ES-I3 (cell line): Measurements from ENCODE around the gene ADRA1B.
"Not testable (repeated sequence)": the region's sequence is repeated elsewhere in the genome, so short reads cannot be mapped to it uniquely, and the experiment has no call there.

Experiments used
- H3K36me3 ChIP-seq: 2 replicates; pipeline ENCODE4 v1.6.1; 2013; ENCODE audit warnings: mild to moderate bottlenecking, low read length, control low read depth, moderate library complexity; ENCODE audit not compliant: insufficient read depth
- H3K4me1 ChIP-seq: 2 replicates; pipeline ENCODE4 v1.6.1; 2013; ENCODE audit warnings: mild to moderate bottlenecking, control low read depth, low read length; ENCODE audit not compliant: insufficient read depth
- H3K9ac ChIP-seq: 2 replicates; pipeline ENCODE4 v1.6.1; 2013; ENCODE audit warnings: low read depth, mild to moderate bottlenecking, low read length, moderate library complexity
- H3K9me3 ChIP-seq: 2 replicates; pipeline ENCODE4 v1.6.1; 2013; ENCODE audit warnings: mild to moderate bottlenecking, low read length, moderate library complexity; ENCODE audit not compliant: control insufficient read depth, insufficient read depth

Gene ADRA1B

GRCh38 chr5:159955056-159955624 is 38.9 kb downstream of the ADRA1B start:
- no peaks in the 10 kb centered on the region for H3K9me3 ChIP-seq
- H3K36me3 ChIP-seq, result no peaks in the 10 kb centered on the region
- no peak overlapping the region for H3K9ac ChIP-seq
- H3K4me1 ChIP-seq, result no peaks in the 10 kb centered on the region

- Histone ChIP-seq H3K9me3 (no peaks in the 10 kb centered on the region), H3K4me1 (no peaks in the 10 kb centered on the region), H3K9ac (no peak overlapping the region), H3K36me3 (no peaks in the 10 kb centered on the region)
Observed at GRCh38 chr5:159956074-159956473, 39.8 kb downstream of the ADRA1B start.

DNA sequence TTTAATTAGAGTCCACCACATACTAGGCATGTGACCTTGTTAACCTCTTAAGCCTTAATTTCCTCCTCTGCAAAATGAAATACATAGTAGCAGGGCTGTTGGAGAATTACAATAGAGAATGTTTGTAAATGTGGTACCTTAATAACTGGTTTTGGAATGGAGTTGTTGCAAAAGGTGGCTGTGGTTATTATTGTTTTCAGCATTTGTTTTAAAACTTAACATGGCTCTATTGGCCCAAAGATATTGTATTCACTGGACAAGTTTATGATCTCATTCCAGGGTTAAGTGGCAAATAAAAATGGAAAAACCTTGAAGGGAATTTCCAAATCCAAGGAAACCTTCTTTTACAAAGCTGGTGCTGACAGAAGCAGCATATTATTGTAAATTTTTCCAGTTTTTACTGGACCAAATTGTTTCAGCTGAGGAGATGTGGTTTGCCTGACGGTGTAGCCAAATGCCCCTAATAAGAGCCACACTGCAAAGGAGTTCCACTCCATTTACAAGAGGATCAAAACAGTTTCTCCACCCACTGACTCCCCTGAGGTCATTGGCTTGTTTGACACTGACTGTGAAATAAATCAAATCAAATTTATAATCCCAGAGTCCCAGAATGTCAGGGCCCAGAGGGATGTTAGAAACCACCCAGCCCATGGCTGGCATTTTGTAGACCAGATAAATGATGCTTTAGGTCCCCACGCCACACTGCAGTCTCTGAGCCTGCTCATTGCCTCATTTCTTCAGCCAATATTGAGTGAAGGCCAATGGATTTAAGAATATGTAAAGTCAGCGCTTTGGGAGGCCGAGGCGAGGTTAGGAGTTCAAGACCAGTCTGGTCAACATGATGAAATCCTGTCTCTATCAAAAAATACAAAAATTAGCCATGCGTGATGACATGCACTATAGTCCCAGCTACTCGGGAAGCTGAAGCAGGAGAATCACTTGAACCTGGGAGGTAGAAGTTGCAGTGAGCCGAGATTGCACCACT is 45.2 kb downstream of the ADRA1B start:
- Histone ChIP-seq H3K4me1 (no peaks in the 10 kb centered on the region; the same call in 1 of the 2 replicates), H3K36me3 (no peaks in the 10 kb centered on the region), H3K9ac (no peak overlapping the region), H3K9me3 (no peaks in the 10 kb centered on the region)

- H3K4me1 ChIP-seq, result no peaks in the 10 kb centered on the region; the same call in 1 of the 2 replicates
- no peak overlapping the region for H3K9ac ChIP-seq
- H3K36me3 ChIP-seq, result no peaks in the 10 kb centered on the region
- no peaks in the 10 kb centered on the region for H3K9me3 ChIP-seq
Observed at GRCh38 chr5:159962214-159962613, 45.9 kb downstream of the ADRA1B start.

DNA sequence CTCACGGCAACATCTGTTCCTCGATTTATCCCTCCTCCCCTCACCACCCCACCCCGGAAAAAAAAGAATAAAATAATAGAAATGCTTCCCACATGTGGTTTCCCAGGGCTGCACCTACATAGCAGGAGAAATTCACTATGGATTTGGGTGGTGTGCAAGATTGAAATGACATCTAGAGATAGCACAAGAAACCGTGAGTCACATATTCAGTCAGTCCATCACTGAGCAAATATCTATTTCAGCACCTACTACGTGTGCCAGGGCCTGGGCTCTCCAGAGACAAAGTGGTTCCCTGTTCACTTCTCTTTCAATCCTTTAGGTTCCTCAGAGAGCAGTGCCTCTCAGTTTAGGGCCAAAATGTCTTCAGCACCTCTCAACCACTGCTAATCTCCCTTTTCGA is 47.7 kb downstream of the ADRA1B start:
- no peaks in the 10 kb centered on the region for H3K9me3 ChIP-seq
- H3K4me1 ChIP-seq, result no peaks in the 10 kb centered on the region; the same call in 1 of the 2 replicates
- no peak overlapping the region for H3K9ac ChIP-seq
- no peaks in the 10 kb centered on the region for H3K36me3 ChIP-seq

DNA sequence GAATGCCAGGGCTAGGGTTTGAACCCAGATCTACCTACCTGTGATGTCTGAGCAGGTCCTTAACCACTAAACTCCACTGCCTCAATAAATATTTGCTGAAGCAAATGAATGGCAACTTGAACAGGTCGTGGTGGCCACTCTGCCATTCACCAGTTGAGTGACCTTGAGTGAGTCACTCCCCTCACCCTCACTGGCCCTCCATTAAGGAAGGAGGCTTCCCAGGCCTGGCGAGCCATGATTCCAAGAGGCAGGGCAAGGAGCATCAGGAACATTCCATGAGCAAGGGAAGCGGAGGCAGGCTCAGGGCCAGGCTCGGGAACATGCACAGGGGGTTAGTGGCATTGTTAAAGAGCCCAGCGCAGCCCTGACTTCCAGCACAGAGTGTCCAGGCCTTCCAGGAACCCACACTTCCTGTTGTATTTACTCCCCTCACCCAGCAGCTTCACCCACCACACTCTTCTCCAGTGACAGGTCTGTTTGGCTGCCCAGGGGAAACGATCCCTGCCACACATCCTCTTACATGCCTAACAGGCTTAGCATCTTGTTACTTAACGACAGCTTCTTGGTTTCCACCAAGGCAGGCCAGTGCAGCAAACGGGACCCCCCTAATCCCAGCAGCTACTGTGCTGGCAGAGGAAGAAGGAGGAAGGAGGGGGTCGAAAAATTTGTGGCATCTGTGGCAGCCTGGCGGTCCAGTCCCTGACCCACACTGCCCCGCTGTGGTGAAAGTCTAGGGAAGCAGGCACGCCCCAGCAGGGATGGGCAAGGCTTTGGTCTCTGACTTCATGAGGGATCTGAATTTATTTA is 49.0 kb downstream of the ADRA1B start:
- Histone ChIP-seq H3K36me3 (no peaks in the 10 kb centered on the region), H3K4me1 (no peaks in the 10 kb centered on the region; the same call in 1 of the 2 replicates), H3K9me3 (no peaks in the 10 kb centered on the region), H3K9ac (no peak overlapping the region)

- H3K36me3 ChIP-seq, H3K4me1 ChIP-seq, H3K9me3 ChIP-seq, H3K9ac ChIP-seq: not testable (repeated sequence)
Observed at GRCh38 chr5:159965838-159966128, 49.5 kb downstream of the ADRA1B start.

DNA sequence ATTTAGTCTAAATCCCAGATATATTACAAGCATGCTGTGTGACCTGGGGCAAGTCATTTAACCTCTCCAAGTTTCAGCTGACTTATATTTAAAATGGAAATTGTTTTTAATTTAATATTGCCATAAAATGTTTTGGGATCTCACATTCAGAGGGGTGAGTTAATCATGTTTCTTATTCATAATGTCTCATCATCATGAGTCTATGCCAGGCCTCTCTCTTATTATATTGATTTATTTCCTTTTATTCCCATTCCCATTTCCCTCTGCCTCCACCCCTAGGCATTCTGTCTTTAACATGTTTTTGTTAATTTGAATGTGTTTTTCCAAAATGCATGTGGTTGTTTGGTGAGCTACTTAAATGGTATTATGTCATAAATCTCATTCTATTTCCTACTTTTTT is 53.7 kb downstream of the ADRA1B start:
- H3K36me3 ChIP-seq, result no peaks in the 10 kb centered on the region
- H3K4me1 ChIP-seq, result peaks cover 4% of the 10 kb centered on the region
- no peaks in the 10 kb centered on the region for H3K9me3 ChIP-seq
- H3K9ac ChIP-seq, result no peak overlapping the region

GRCh38 chr5:159971038-159971437 is 54.8 kb downstream of the ADRA1B start:
- Histone ChIP-seq H3K4me1 (peaks cover 4% of the 10 kb centered on the region), H3K9ac (no peak overlapping the region), H3K36me3 (no peaks in the 10 kb centered on the region), H3K9me3 (no peaks in the 10 kb centered on the region)

GRCh38 chr5:159971514-159971913 is 55.2 kb downstream of the ADRA1B start:
- Histone ChIP-seq H3K36me3 (no peaks in the 10 kb centered on the region), H3K9ac (peak overlapping the region; percentile 62; the same call in 1 of the 2 replicates), H3K9me3 (no peaks in the 10 kb centered on the region), H3K4me1 (peaks cover 4% of the 10 kb centered on the region)

- Histone ChIP-seq H3K9ac (peak overlapping the region; percentile 62), H3K36me3 (no peaks in the 10 kb centered on the region), H3K9me3 (no peaks in the 10 kb centered on the region), H3K4me1 (peaks cover 4% of the 10 kb centered on the region)
Observed at GRCh38 chr5:159971931-159972461, 55.7 kb downstream of the ADRA1B start.

- Histone ChIP-seq H3K9ac (peak overlapping the region; percentile 14; the same call in 1 of the 2 replicates), H3K4me1 (peaks cover 4% of the 10 kb centered on the region), H3K9me3 (no peaks in the 10 kb centered on the region), H3K36me3 (no peaks in the 10 kb centered on the region)
Observed at GRCh38 chr5:159972538-159973362, 56.5 kb downstream of the ADRA1B start.

DNA sequence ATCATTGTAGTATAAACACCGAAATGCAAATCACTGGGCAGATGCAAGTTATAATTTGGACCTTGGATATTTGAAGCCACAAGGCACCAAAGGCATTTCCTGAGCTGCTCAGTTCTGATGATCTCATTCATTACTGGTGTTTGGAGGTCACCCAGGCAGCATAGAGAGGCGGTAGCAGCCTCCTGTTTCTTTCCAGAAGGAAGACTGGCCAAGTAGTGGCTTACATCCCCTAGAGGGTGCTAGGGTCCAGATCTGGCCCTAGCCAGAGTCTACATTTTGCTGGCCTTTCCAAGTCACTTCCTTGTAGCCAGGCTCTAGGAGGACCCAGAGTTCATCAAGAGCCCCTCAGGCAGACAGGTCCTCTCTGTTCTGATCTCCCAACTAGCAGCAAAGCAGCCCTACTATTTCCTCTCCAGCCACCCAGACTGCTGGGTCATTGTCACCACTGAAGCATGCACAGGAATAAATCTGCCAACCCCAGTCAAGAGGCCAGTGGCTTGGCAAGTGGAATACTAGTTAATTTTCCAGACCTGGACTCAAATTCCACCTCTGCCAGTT is 59.3 kb downstream of the ADRA1B start:
- Histone ChIP-seq H3K4me1 (peaks cover 4% of the 10 kb centered on the region), H3K9ac (no peak overlapping the region), H3K36me3 (no peaks in the 10 kb centered on the region), H3K9me3 (no peaks in the 10 kb centered on the region)
